Retinal pigment epithelial cell (primary cell): ENCODE measurements around the gene MUSTN1.

Experiments used
- DNase-seq: peaks from one replicate; pipeline ENCODE4 v3.0.0-alpha.2; 2010; ENCODE audit warnings: low read depth
- H3K4me3 ChIP-seq: 2 replicates; pipeline ENCODE4 v1.5.1; 2011; ENCODE audit warnings: mild to moderate bottlenecking, low read length, control low read depth, moderate library complexity
- TF ChIP-seq, protein P1 (sequence below): conservative IDR thresholded peaks from 2 replicates; pipeline ENCODE4 v1.5.1; 2011; ENCODE audit warnings: low read depth, low read length, control low read depth, inconsistent platforms

Gene MUSTN1

DNA sequence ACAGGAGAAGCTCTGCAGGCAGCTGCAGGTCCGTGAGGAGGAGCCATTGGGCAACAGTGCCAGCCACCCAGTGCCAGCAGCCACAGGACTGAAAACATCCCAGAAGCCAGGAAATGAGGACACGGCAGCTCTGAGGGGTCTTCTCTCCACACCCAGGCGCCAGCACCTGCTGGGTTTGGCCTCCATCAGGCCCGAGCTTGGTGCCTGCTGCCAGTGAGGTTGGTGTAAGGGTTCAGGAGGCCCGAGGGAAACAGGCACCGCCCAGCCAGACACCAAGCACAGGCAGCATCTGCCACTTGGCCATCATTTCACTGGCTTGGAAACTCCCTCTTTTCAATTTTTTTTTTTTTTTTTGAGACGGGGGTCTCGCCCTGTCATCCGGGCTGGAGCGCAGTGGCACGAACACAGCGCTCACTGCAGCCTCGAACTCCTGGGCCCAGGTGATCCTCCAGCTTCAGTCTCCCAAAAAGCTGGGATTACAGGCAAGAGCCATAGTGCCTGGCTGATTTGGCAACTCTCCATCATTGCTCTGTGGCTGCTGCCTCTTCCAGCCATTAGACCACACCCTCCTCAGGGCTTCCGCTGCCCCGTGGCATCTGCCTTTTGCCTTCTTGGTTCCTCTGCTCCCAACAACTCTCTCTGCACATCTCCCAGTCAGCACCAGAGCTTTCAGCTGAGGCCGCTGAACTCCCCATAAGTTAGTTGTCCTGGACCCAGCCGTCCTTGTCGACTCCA lies 41.7 kb downstream of the MUSTN1 start:
- no peak for DNase-seq
- TF ChIP-seq, protein P1, sequence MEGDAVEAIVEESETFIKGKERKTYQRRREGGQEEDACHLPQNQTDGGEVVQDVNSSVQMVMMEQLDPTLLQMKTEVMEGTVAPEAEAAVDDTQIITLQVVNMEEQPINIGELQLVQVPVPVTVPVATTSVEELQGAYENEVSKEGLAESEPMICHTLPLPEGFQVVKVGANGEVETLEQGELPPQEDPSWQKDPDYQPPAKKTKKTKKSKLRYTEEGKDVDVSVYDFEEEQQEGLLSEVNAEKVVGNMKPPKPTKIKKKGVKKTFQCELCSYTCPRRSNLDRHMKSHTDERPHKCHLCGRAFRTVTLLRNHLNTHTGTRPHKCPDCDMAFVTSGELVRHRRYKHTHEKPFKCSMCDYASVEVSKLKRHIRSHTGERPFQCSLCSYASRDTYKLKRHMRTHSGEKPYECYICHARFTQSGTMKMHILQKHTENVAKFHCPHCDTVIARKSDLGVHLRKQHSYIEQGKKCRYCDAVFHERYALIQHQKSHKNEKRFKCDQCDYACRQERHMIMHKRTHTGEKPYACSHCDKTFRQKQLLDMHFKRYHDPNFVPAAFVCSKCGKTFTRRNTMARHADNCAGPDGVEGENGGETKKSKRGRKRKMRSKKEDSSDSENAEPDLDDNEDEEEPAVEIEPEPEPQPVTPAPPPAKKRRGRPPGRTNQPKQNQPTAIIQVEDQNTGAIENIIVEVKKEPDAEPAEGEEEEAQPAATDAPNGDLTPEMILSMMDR = no peak
- no peak overlapping the region for H3K4me3 ChIP-seq

DNA sequence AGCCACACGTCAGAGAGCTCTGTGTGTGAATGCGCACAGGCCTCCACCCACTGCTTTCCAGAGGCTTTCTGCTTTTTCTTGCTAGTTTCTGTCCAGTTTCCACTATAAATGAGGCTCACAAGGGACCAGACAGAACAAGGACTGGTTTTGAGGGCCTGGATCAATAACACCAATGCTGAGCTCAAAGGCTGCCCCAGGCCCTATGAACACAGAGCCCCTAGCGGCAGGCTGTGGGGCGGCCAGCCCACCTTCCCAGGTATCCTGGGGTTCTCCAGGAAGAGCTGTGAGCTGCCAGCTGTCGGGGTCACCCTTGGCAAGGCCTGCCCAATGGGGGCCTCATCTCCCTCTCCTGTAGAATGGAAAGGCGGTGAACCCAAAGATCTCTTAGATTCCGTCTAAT lies 42.4 kb downstream of the MUSTN1 start:
- no peak overlapping the region for H3K4me3 ChIP-seq
- DNase-seq = no peak
- TF ChIP-seq, protein P1 = peak; percentile 23

- H3K4me3 ChIP-seq = no peak overlapping the region
- no peak for DNase-seq
- TF ChIP-seq, protein P1 = no peak
These were observed 42.9 kb downstream of the MUSTN1 start for GRCh38 chr3:52791928-52792327.

DNA sequence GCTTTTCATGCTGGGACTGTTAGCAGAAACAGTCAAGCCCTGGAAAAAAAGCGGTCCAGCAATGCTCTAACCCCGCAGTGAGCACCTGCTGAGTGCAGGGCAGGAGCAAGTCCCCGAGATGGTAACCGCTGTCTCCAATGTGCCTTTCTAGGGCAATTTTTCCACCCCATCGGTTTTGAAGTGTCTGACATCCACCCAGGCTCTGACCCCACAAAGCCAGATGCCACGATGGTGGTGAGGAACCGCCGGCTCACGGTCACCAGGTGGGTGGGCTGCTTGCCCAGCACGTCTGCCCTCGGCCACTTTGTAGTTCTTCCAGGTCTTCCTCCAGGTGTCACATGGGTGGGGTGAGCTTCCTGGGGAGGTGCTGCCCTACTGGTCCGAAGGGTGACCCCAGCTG lies 43.5 kb downstream of the MUSTN1 start:
- TF ChIP-seq, protein P1 = no peak
- no peak for DNase-seq
- no peak overlapping the region for H3K4me3 ChIP-seq

DNA sequence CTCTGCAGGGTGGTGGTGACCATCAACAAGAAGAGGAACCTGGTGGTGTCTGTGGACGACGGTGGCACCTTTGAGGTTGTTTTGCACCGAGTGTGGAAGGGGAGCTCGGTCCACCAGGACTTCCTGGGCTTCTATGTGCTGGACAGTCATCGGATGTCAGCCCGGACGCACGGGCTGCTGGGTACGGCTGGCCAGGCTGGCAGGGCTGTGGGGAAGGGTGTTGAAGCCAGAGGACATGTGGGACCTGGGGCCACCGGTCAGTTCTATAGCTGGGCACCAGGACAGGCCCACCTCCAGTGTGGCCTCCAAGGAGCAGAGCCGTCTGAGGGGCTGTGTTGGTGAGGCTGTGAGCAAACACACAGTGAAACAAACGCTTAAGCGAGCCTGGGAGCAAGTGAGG lies 44.1 kb downstream of the MUSTN1 start:
- no peak overlapping the region for H3K4me3 ChIP-seq
- no peak for DNase-seq
- TF ChIP-seq, protein P1 = no peak

DNA sequence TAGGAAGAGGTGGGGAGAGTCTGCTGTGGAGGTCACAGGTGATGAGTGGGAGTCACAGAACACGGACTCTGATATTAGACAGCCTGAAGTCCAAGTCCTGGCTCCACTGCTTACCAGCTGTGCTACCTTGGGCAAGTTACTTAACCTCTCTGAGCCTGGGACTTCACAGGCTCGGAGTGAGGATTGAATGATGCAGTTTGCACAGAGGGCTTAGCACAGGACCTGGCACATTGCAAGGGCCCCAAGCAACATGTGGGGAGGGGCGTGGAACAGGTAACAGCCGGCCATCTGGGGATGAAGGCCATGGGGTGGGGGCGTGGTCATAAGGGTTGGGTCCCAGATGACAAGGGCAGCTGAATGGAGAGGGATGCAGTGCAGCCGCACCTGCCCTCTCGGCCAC lies 44.5 kb downstream of the MUSTN1 start:
- DNase-seq = no peak
- no peak overlapping the region for H3K4me3 ChIP-seq
- TF ChIP-seq, protein P1 = no peak

GRCh38 chr3:52789746-52790040 lies 45.1 kb downstream of the MUSTN1 start:
- TF ChIP-seq, protein P1 = no peak
- DNase-seq = no peak

More at GRCh38 chr3:52789746-52790040, 45.1 kb downstream of the MUSTN1 start:
- no peak overlapping the region for H3K4me3 ChIP-seq
